K562 (cell line): ENCODE data around the gene INSIG1. TPM values are rescaled to one million over a fixed set of nuclear protein-coding genes. Genes with fewer than 3 reads are reported as not detected.

Source experiments
- ATAC-seq: fragments of 200-7000 bp; cut with Tn5 transposase; 3 replicates; pipeline ENCODE4 v1.9.1; 2020; ENCODE audit warnings: moderate library complexity
- BruUV-seq: library from RNA; stranded (reverse); fragments of 400-500 nt; replicated peaks from 2 replicates; lab custom pipeline; 2021; lab: Mats Ljungman, UMichigan
- CTCF ChIA-PET: fragments of 300-600 bp; formaldehyde crosslinking; extraction: SDS; loops from one replicate; lab custom pipeline; 2021; ENCODE audit warnings: low intra/inter-chr PET ratio; lab: Yijun Ruan, JAX
- POLR2A ChIA-PET: fragments of 300-600, 350-650 bp; sonication (Branson Sonifier 250); formaldehyde crosslinking; extraction: SDS; loops from one replicate; lab custom pipeline; 2021; ENCODE audit warnings: antibody characterized with exemption, inconsistent platforms; lab: Yijun Ruan, JAX
- DNase-seq, 4 experiments: peaks; one replicate each; pipeline versions ENCODE4 v3.0.0 to v3.0.0-alpha.2; 2011 to 2018; ENCODE audit warnings: low spot score in 3 of 4, mixed read lengths in 3 of 4; ENCODE audit errors: extremely low read depth in 1 of 4
- FAIRE-seq: peaks from 2 replicates; lab custom pipeline; 2011; peaks lifted over from hg19 to GRCh38; lab: Jason Lieb, UNC
- H2AFZ ChIP-seq: 2 replicates; pipeline ENCODE4 v1.6.0; 2011; ENCODE audit warnings: low read depth, low read length, control low read depth, inconsistent platforms
- H3K27ac ChIP-seq: fragments of 200-600 bp; 3 replicates; pipeline ENCODE4 v1.8.0; 2011; ENCODE audit warnings: low read depth, mild to moderate bottlenecking, control low read depth, inconsistent platforms, low read length, moderate library complexity, mixed read lengths; ENCODE audit errors: extremely low read depth
- H3K27me3 ChIP-seq, 2 experiments: fragments of 300-600 bp in 1 of 2; 2 replicates in 1 of 2; 3 replicates in 1 of 2; pipeline versions ENCODE4 v1.6.0 to v1.8.0; 2011; ENCODE audit warnings: inconsistent platforms in 2 of 2, low read length in 2 of 2, mild to moderate bottlenecking in 1 of 2, mixed read lengths in 1 of 2, moderate library complexity in 1 of 2; ENCODE audit not compliant: control insufficient read depth in 2 of 2, insufficient read depth in 2 of 2
- H3K36me3 ChIP-seq: fragments of 300-600 bp; 3 replicates; pipeline ENCODE4 v1.8.0; 2011; ENCODE audit warnings: mild to moderate bottlenecking, low read length, inconsistent platforms; ENCODE audit not compliant: control insufficient read depth, insufficient read depth
- H3K4me1 ChIP-seq, 2 experiments: fragments of 200-600 bp in 1 of 2; replicated peaks in 1 of 2; 2 replicates in 1 of 2; 3 replicates in 1 of 2; pipeline versions ENCODE4 v1.5.1 to v1.8.0; 2011; ENCODE audit warnings: inconsistent platforms in 2 of 2, low read length in 2 of 2, mild to moderate bottlenecking in 1 of 2, mixed read lengths in 1 of 2, moderate library complexity in 1 of 2; ENCODE audit not compliant: control insufficient read depth in 2 of 2, insufficient read depth in 2 of 2
- H3K4me2 ChIP-seq: 2 replicates; pipeline ENCODE4 v1.6.1; 2011; ENCODE audit warnings: low read length, control low read depth, inconsistent platforms, mixed read lengths; ENCODE audit not compliant: insufficient read depth
- H3K4me3 ChIP-seq: fragments of 200-600 bp; sonication (generic), shearing (Covaris generic); 2 replicates; pipeline ENCODE4 v1.5.1; 2016; ENCODE audit warnings: control low read depth, inconsistent platforms
- H3K79me2 ChIP-seq: fragments of 200-600 bp; 3 replicates; pipeline ENCODE4 v1.8.0; 2011; ENCODE audit warnings: low read length, inconsistent platforms; ENCODE audit not compliant: control insufficient read depth, insufficient read depth
- H3K9ac ChIP-seq, 2 experiments: 2 replicates each; pipeline versions ENCODE4 v1.6.0 to v1.6.1; 2011; ENCODE audit warnings: low read depth in 2 of 2, low read length in 2 of 2, control low read depth in 1 of 2, inconsistent platforms in 1 of 2, mild to moderate bottlenecking in 1 of 2, mixed read lengths in 1 of 2; ENCODE audit not compliant: insufficient read depth in 1 of 2
- H3K9me1 ChIP-seq: one replicate; pipeline ENCODE4 v1.6.0; 2011; ENCODE audit warnings: inconsistent platforms, mild to moderate bottlenecking, low read length, moderate library complexity; ENCODE audit not compliant: control insufficient read depth, insufficient read depth
- H3K9me3 ChIP-seq: replicated peaks from 2 replicates; pipeline ENCODE4 v1.5.1; 2011; ENCODE audit warnings: low read depth, low read length, inconsistent platforms; ENCODE audit not compliant: control insufficient read depth, insufficient read depth
- H4K20me1 ChIP-seq: replicated peaks from 2 replicates; pipeline ENCODE4 v1.6.1; 2011; ENCODE audit warnings: low read length, inconsistent platforms, mixed read lengths; ENCODE audit not compliant: control insufficient read depth, insufficient read depth
- CTCF ChIP-seq, 3 experiments: IDR thresholded peaks in 2 of 3; conservative IDR thresholded peaks in 1 of 3; 2 replicates each; pipeline ENCODE4 v1.5.1; 2011 to 2012; ENCODE audit warnings: low read length in 3 of 3, mild to moderate bottlenecking in 3 of 3, control low read depth in 2 of 3, improper control_type of control experiment in 1 of 3, inconsistent platforms in 1 of 3, low read depth in 1 of 3, mixed read lengths in 1 of 3, moderate library complexity in 1 of 3; ENCODE audit not compliant: insufficient read depth in 2 of 3
- DACH1 ChIP-seq: fragments of 450-650 bp; IDR thresholded peaks from 2 replicates; pipeline ENCODE4 v1.6.1; 2018; ENCODE audit not compliant: partially characterized antibody
- ETV6 ChIP-seq, 3 experiments: fragments of 150-350 bp in 1 of 3; sonication (generic) in 1 of 3; formaldehyde crosslinking in 1 of 3; IDR thresholded peaks; 2 replicates each; pipeline versions ENCODE4 v1.6.1 to v1.8.0; 2014 to 2022; ENCODE audit warnings: borderline replicate concordance in 2 of 3, low read depth in 2 of 3, antibody characterized with exemption in 1 of 3, low read length in 1 of 3, mild to moderate bottlenecking in 1 of 3, missing genetic modification reagents in 1 of 3
- FIP1L1 ChIP-seq: fragments of 200-400 bp; formaldehyde crosslinking; IDR thresholded peaks from 2 replicates; pipeline ENCODE4 v1.6.1; 2018; ENCODE audit warnings: mild to moderate bottlenecking, low read depth, low read length; ENCODE audit not compliant: poor library complexity, severe bottlenecking
- RBBP5 ChIP-seq: fragments of 200-600 bp; sonication (generic); IDR thresholded peaks from 2 replicates; pipeline ENCODE4 v1.6.1; 2012; ENCODE audit warnings: borderline replicate concordance, mild to moderate bottlenecking, low read length, control low read depth, inconsistent platforms; ENCODE audit not compliant: insufficient read depth, poor library complexity, severe bottlenecking
- RHOXF2B ChIP-seq: fragments of 250-450 bp; sonication (Bioruptor Pico); conservative IDR thresholded peaks from 2 replicates; pipeline ENCODE4 v1.5.1; 2021
- ZNF830 ChIP-seq: fragments of 250-450 bp; sonication (Bioruptor Pico); IDR thresholded peaks from 2 replicates; pipeline ENCODE4 v1.5.0; 2021; ENCODE audit warnings: mild to moderate bottlenecking
- WGBS: fragments of 100-300 bp; shearing (Covaris generic); methylation state at CpG from one replicate; pipeline ENCODE4 v1.1.6; 2016; ENCODE audit warnings: low coverage, mixed read lengths; ENCODE audit not compliant: insufficient coverage; ENCODE audit errors: missing lambda C conversion rate; 5-methylcytosine and 5-hydroxymethylcytosine counted together
- in situ Hi-C: fragments of 300-500 bp; cut with MboI; formaldehyde crosslinking; loops from 4 replicates; pipeline ENCODE4 v1.15.0; 2018; ENCODE audit warnings: inconsistent platforms, mixed read lengths
- intact Hi-C: fragments of 100-400 bp; cut with micrococcal nuclease; formaldehyde crosslinking; loops from 2 replicates; pipeline ENCODE4 v1.14.2; 2022
- polyA plus RNA-seq, 8 experiments: library from polyadenylated mRNA; depleted of rRNA in 4 of 8; stranded (reverse) in 5 of 8; unstranded in 3 of 8; fragments of >200 nt; fragmentation: Nextera tagmentation in 2 of 8; fragmentation: Illumina TruSeq in 1 of 8; extraction: Ambion mirVana in 2 of 8; extraction: Trizol in 1 of 8; gene quantifications; 2 replicates each; pipeline versions ENCODE4 v1.2.1 to v1.2.3, GENCODE V29; 2011 to 2014; ENCODE audit warnings: inconsistent platforms in 1 of 8, missing spikeins in 1 of 8
- total RNA-seq, 7 experiments: library from RNA; depleted of rRNA in 6 of 7; stranded (reverse); fragments of >200 nt in 6 of 7; fragmentation: Illumina TruSeq in 2 of 7; extraction: Trizol in 2 of 7; gene quantifications; 2 replicates each; pipeline versions ENCODE4 v1.2.1 to v1.2.3, GENCODE V29; 2011 to 2021; ENCODE audit warnings: low replicate concordance in 1 of 7
- TF ChIP-seq, protein P1 (sequence below), 2 experiments: fragments of 450-650 bp in 1 of 2; sonication (generic) in 1 of 2; formaldehyde crosslinking in 1 of 2; IDR thresholded peaks; 2 replicates each; pipeline versions ENCODE4 v1.7.1 to v1.9.0; 2016 to 2022; ENCODE audit warnings: inconsistent platforms in 1 of 2, mild to moderate bottlenecking in 1 of 2, missing genetic modification reagents in 1 of 2

The INSIG1 gene
- total and polyA plus RNA-seq, 9 of the 15 experiments (the other 6 are each of a cell fraction or from before 2014, with no cell fraction given), result 57.1 to 787 (median 238) TPM

GRCh38 chr7:155298288-155298833 is 683 bp downstream of the INSIG1 start:
- POLR2A ChIA-PET, result interaction anchor here (0.9 to 3.0 kb wide), 8 partner anchors 9 to 95 kb away, joined by 3 to 18 read pairs (median 4); no protein-coding TSS in a partner anchor
- TF ChIP-seq, protein P1, sequence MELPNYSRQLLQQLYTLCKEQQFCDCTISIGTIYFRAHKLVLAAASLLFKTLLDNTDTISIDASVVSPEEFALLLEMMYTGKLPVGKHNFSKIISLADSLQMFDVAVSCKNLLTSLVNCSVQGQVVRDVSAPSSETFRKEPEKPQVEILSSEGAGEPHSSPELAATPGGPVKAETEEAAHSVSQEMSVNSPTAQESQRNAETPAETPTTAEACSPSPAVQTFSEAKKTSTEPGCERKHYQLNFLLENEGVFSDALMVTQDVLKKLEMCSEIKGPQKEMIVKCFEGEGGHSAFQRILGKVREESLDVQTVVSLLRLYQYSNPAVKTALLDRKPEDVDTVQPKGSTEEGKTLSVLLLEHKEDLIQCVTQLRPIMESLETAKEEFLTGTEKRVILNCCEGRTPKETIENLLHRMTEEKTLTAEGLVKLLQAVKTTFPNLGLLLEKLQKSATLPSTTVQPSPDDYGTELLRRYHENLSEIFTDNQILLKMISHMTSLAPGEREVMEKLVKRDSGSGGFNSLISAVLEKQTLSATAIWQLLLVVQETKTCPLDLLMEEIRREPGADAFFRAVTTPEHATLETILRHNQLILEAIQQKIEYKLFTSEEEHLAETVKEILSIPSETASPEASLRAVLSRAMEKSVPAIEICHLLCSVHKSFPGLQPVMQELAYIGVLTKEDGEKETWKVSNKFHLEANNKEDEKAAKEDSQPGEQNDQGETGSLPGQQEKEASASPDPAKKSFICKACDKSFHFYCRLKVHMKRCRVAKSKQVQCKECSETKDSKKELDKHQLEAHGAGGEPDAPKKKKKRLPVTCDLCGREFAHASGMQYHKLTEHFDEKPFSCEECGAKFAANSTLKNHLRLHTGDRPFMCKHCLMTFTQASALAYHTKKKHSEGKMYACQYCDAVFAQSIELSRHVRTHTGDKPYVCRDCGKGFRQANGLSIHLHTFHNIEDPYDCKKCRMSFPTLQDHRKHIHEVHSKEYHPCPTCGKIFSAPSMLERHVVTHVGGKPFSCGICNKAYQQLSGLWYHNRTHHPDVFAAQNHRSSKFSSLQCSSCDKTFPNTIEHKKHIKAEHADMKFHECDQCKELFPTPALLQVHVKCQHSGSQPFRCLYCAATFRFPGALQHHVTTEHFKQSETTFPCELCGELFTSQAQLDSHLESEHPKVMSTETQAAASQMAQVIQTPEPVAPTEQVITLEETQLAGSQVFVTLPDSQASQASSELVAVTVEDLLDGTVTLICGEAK (IDR thresholded peaks at IDR 0.05), result 0 out of 2 replicates have a peak, but pooled peaks have one; percentile 37
- TF ChIP-seq, protein P1 (CRISPR knock-in tag; IDR thresholded peaks at IDR 0.05), result no peak
- TF ChIP-seq DACH1 (no peak), RHOXF2B (CRISPR knock-in tag) (no peak), ZNF830 (CRISPR knock-in tag) (no peak), ETV6 (IDR thresholded peaks at IDR 0.05; ENCODE audit: borderline replicate concordance in 1 of 2, low read depth in 2 of 2, low read length in 1 of 2) (peak in 1 of 2 experiments; percentile 23; a peak in 1 of 4 replicates), ETV6 (CRISPR knock-in tag; IDR thresholded peaks at IDR 0.05; ENCODE audit: borderline replicate concordance) (no peak), FIP1L1 (peak; percentile 3), CTCF (IDR thresholded peaks at IDR 0.05 in 2 of 3, conservative IDR thresholded peaks at IDR 0.05 in 1 of 3; ENCODE audit: insufficient read depth in 2 of 3, low read depth in 1 of 3, low read length in 3 of 3) (0 out of 6 replicates have a peak, but pooled peaks of 1 of the 3 experiments have one; percentile 1), RBBP5 (peak; percentile 55)

More at GRCh38 chr7:155298288-155298833, 683 bp downstream of the INSIG1 start:
- Histone ChIP-seq H3K27me3 (no peaks in the 10 kb centered on the region), H3K4me2 (peak overlapping the region; percentile 98), H3K27ac (peak overlapping the region; percentile 69), H3K4me3 (peak overlapping the region; percentile 76), H2AFZ (peak overlapping the region; percentile 12; the same call in 1 of the 2 replicates), H3K4me1 (peaks cover 46 to 59% of the 10 kb centered on the region in 2 experiments), H3K9ac (peak overlapping the region; percentile 71 to 94), H3K79me2 (peaks cover 69% of the 10 kb centered on the region), H3K36me3 (peaks cover 48% of the 10 kb centered on the region), H3K9me1 (peaks cover 12% of the 10 kb centered on the region), H3K9me3 (no peaks in the 10 kb centered on the region), H4K20me1 (peaks cover 49% of the 10 kb centered on the region)
- intact Hi-C loops, result loop anchor here (2.0 to 5.0 kb wide), 2 partner anchors 108 to 296 kb away; partner anchors contain the start of gene PAXIP1
- in situ Hi-C loops, result no loop called here
- no peak for FAIRE-seq
- DNase-seq, result peak in 1 of 4 experiments; percentile 44
- 1% methylated on average over 33 of the region's 34 CpGs for WGBS
- ATAC-seq, result peak; percentile 9
- BruUV-seq, result no TSS peak
- CTCF ChIA-PET, result no interaction called here
